ENCODE measurements around the gene COMP. TPM values are rescaled to one million over a fixed set of nuclear protein-coding genes. Genes with fewer than 3 reads are reported as not detected.
A peak's percentile ranks its signal among the peaks of the same experiment; 100 is the strongest.

COMP gene
- total RNA-seq, 1 donor from 2014 or later, result 0.98 TPM

DNA sequence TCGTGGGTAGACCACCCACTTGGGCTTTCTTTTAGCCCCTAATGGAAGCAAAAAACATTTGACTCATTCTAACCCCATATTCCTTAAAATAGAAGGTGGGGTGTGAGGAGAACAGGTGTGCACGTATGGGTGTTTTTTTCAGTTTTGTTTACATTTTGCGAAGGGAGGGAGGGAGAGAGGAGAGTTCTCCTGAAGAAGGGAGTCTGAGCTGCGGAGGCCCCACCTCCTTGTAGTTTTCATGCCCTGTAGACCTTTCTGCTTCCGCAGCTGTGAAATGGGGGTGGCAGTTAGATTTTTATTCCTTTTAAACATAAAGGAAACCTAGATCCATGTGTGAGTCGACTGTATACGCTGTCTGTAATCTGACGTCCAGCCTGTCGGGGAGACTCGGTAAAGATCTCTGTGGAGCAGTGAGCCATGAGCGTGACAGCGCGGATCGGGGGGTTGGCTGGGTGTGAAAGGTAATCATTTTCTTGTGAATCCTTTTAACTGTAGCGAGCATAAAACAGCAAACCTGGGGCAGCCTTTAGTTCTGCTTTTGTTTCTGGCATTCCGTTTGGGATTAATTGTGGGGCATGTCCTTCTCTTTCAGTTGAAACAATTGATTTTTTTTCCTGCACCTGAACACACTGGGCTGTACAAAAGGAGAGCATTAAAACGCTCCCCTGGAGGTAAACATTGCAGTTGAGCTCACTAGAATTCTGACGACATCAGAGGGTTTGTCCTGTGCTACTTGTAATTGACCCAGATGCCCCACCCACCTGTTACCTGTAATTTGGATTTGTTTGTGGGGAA is 42.9 kb upstream of the COMP start:
- peak overlapping the region; percentile 77 to 89 for H3K4me3 ChIP-seq
- DNase-seq (ENCODE audit: extremely low spot score in 2 of 2), result no peak
- peaks cover 64% of the 10 kb centered on the region for H3K4me1 ChIP-seq
- intact Hi-C loops (cut with DNase I), result no loop called here
- TF ChIP-seq POLR2A (IDR thresholded peaks at IDR 0.05) (no peak), POLR2AphosphoS5 (IDR thresholded peaks at IDR 0.05; ENCODE audit: insufficient read depth in 1 of 2, low read depth in 1 of 2) (no peak)
- TF ChIP-seq, protein P1, sequence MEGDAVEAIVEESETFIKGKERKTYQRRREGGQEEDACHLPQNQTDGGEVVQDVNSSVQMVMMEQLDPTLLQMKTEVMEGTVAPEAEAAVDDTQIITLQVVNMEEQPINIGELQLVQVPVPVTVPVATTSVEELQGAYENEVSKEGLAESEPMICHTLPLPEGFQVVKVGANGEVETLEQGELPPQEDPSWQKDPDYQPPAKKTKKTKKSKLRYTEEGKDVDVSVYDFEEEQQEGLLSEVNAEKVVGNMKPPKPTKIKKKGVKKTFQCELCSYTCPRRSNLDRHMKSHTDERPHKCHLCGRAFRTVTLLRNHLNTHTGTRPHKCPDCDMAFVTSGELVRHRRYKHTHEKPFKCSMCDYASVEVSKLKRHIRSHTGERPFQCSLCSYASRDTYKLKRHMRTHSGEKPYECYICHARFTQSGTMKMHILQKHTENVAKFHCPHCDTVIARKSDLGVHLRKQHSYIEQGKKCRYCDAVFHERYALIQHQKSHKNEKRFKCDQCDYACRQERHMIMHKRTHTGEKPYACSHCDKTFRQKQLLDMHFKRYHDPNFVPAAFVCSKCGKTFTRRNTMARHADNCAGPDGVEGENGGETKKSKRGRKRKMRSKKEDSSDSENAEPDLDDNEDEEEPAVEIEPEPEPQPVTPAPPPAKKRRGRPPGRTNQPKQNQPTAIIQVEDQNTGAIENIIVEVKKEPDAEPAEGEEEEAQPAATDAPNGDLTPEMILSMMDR (IDR thresholded peaks at IDR 0.05), result no peak
- H3K36me3 ChIP-seq, result no peaks in the 10 kb centered on the region
- H3K27ac ChIP-seq, result peak overlapping the region; percentile 89
- no peaks in the 10 kb centered on the region for H3K9me3 ChIP-seq
- no peaks in the 10 kb centered on the region for H3K27me3 ChIP-seq

DNA sequence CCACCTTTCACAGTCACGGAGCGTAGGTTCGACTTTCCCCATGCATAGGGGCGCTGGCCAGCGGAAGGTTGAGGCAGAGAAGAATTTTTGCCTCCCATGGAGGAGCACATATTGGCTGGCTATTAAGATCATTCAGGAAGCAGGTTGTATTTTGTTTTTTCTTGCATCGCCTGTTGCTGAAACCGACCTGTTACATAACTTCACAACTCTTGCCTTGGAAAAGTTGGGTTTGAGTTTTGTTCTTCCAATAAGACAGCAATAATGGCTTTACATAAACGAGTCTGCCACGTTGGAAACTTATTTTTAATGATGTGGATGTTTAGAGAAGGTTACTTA is 42.0 kb upstream of the COMP start:
- Histone ChIP-seq H3K4me3 (peak overlapping the region; percentile 77 to 89), H3K36me3 (no peaks in the 10 kb centered on the region), H3K27ac (peak overlapping the region; percentile 89), H3K4me1 (peaks cover 54% of the 10 kb centered on the region), H3K9me3 (no peaks in the 10 kb centered on the region), H3K27me3 (no peaks in the 10 kb centered on the region)
- no peak for TF ChIP-seq POLR2AphosphoS5 (IDR thresholded peaks at IDR 0.05; ENCODE audit: insufficient read depth in 1 of 2, low read depth in 1 of 2)
- TF ChIP-seq, protein P1 (IDR thresholded peaks at IDR 0.05), result no peak
- no peak for TF ChIP-seq POLR2A (IDR thresholded peaks at IDR 0.05)
- DNase-seq (ENCODE audit: extremely low spot score in 2 of 2), result no peak
- intact Hi-C loops (cut with DNase I), result no loop called here

DNA sequence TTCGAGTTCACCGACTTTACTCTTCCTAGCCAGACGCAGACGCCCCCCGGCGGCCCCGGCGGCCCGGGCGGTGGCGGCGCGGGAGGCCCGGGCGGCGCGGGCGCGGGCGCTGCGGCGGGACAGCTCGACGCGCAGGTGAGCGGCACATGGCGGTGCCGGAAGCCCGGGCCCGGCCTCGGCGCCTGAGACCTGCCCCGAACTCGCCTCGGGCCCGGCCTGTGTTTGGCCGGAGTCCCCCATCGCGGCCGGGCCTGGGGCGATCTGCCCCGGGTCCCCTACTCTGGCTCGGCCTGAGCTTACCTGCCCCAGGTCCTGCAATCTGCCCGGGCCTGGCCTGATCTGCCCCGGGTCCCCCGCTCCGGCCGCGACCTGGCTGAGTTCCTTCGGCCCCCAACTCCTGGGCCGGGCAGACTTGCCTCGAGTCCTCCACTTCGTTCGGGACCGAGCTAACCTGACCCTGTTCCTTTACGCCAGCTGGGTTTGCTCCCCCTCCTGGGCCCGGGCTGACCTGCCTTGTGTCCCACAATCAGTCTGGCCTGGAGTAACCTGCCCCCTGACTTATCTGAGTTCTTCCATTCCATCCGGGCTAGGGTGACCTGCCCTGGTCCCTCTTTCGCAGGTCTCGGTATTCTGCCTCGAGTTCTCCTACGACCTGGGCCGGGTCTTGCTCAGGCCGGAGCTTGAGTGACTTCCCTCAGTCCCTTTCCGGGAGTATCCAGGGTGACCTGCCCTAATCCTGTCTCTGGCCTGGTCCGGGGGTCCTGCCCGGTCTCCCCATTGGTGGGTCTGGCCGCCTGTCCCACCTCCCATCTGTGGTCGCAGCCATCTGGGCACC is 41.4 kb upstream of the COMP start:
- intact Hi-C loops (cut with DNase I), result no loop called here
- no peak for TF ChIP-seq POLR2A (IDR thresholded peaks at IDR 0.05)
- no peak for TF ChIP-seq POLR2AphosphoS5 (IDR thresholded peaks at IDR 0.05; ENCODE audit: insufficient read depth in 1 of 2, low read depth in 1 of 2)
- TF ChIP-seq, protein P1 (IDR thresholded peaks at IDR 0.05), result no peak
- H3K36me3 ChIP-seq, result no peaks in the 10 kb centered on the region
- peak overlapping the region; percentile 89 for H3K27ac ChIP-seq
- H3K4me3 ChIP-seq, result peak overlapping the region; percentile 77 to 89
- H3K27me3 ChIP-seq, result no peaks in the 10 kb centered on the region
- DNase-seq (ENCODE audit: extremely low spot score in 2 of 2), result no peak
- peaks cover 51% of the 10 kb centered on the region for H3K4me1 ChIP-seq
- no peaks in the 10 kb centered on the region for H3K9me3 ChIP-seq

DNA sequence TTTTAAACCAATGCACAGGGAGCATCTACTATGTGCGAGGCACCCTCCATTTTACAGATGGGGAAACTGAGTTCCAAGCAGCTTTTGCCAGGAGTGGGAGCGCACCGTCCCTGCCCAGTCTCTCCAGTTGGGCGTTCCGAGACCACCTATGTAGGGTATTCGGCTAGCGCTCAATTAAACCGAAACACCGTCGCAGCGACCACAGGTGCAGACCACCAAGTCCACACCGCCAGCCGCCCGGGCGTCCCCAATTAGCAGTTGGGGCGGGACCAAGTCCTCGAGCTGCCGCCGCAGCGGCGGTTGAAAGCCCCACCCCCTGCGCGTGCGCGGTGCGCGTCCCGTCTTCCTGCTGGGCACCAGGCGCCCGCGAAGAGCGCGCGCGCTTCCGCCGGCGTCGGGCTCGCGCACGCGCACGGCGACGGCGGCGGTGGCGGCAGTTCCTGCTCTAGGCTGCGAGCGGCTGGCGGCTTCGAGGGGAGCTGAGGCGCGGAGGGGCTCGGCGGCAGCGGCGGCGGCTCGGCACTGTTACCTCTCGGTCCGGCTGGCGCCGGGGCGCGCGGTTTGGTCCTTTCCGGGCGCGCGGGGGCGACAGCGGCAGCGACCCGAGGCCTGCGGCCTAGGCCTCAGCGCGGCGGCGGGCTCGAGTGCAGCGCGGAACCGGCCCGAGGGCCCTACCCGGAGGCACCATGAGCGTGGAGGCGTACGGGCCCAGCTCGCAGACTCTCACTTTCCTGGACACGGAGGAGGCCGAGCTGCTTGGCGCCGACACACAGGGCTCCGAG is 40.6 kb upstream of the COMP start, which contains the start of gene UPF1:
Gene UPF1, plus strand, starts transcription at position 436 of the 782 bp plus-strand sequence. Its CDS starts 251 bp downstream, at position 687.
- no peak for DNase-seq (ENCODE audit: extremely low spot score in 2 of 2)
- TF ChIP-seq, protein P1 (IDR thresholded peaks at IDR 0.05), result no peak
- TF ChIP-seq POLR2A (IDR thresholded peaks at IDR 0.05), result peak in 1 of 2 donors; percentile 81
- peak within 1 kb of the TSS; percentile 89 for H3K27ac ChIP-seq
- intact Hi-C loops (cut with DNase I), result no loop called here
- peaks cover 43% of the 10 kb centered on the region for H3K4me1 ChIP-seq
- H3K27me3 ChIP-seq, result no peaks in the 10 kb centered on the region
- no peaks in the 10 kb centered on the region for H3K36me3 ChIP-seq
- H3K9me3 ChIP-seq, result peaks cover 6% of the 10 kb centered on the region
- peak within 1 kb of the TSS; percentile 77 to 89 for H3K4me3 ChIP-seq
